Ureter (tissue), 1 donor: ENCODE measurements around the gene PCSK4. TPM values are rescaled to one million over a fixed set of nuclear protein-coding genes. Genes with fewer than 3 reads are reported as not detected.
A peak's percentile ranks its signal among the peaks of the same experiment; 100 is the strongest.
"Not testable (repeated sequence)": the region's sequence is repeated elsewhere in the genome, so short reads cannot be mapped to it uniquely, and the experiment has no call there.

ENCODE experiments used
- DNase-seq: peaks from one replicate; pipeline ENCODE4 v3.0.0-alpha.2; 2020; ENCODE audit warnings: low spot score
- total RNA-seq: library from RNA; stranded (reverse); gene quantifications from one replicate; pipeline ENCODE4 v1.2.4, GENCODE V29; 2023
- donor health status: DM: yes; HTN: yes; CAD: no.

The PCSK4 gene
- total RNA-seq = 4.5 TPM

DNA sequence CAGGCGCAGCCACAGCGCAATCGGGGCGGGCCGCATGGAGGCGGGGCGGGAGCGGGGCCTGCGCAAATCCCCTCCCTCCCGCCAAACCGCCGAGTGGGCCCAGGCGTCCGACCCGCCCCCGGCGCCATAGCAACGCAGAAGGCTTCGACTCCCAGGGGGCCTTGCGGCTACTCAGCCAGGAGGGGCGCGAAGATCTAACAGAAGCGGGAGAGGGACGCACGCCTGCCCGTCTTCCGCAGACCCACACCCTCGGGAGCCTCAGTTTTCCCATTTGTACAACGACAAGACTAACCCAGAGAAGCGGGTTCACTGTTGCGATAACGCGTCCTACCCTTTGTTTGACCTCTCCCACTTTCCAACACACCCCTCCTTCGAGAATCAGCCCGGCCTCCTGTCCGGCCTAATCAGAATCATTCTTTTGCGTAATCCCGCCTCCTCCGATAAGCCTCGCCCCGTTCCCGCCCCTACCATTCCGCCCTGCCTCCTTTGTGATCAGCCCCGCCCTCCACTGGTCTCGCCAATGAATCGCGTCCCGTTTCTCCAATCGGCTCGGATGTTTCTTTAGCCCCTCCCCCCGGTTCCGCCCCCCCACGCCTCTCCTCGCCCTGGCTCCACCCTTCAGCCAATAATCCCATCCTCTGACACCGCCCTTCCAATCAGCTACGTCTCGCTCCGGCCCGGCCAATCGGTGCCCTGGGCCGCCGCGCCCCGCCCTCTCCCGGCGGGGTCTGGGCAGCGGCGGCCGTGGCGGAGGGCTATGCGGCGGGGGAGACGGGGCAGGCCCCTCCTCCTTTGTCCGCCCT is at the start of gene PCSK4:
Gene PCSK4 (minus strand): TSS at position 40 of the 803 bp plus-strand sequence. CDS start 4 bp downstream, at position 36.
- peak; percentile 100 for DNase-seq

DNA sequence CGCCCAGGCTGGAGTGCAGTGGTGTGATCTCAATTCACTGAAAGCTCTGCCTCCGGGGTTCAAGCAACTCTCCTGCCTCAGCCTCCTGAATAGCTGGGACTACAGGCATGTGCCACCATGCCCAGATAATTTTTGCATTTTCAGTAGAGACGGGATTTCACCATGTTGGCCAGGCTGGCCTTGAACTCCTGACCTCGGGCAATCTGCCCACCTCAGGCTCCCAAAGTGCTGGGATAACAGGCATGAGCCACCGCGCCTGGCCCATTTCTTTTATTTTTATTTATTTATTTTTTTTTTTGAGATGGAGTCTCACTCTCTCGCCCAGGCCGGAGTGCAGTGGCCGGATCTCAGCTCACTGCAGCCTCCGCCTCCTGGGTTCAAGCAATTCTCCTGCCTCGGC is 49.6 kb upstream of the PCSK4 start:
- not testable (repeated sequence) for DNase-seq

DNA sequence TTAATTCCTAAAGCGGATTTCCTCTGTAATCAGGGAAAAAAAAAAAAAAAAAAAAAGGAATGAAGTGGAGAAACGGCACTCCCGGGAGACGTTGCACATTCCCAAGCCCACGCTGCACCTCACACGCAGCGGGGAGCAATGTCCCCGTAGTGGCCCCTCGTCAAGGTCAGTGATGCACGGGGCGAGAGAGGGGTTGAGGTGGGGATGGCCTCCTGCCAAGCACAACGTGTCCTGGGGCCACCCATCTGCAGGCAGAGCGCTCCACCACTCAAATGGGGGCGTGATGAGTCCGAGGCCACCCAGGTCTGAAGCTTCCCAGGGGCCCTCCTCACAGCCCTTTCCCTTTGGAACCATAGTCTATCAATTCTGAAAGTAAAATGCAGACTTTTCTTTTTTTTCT is 48.8 kb upstream of the PCSK4 start:
- DNase-seq = no peak

DNA sequence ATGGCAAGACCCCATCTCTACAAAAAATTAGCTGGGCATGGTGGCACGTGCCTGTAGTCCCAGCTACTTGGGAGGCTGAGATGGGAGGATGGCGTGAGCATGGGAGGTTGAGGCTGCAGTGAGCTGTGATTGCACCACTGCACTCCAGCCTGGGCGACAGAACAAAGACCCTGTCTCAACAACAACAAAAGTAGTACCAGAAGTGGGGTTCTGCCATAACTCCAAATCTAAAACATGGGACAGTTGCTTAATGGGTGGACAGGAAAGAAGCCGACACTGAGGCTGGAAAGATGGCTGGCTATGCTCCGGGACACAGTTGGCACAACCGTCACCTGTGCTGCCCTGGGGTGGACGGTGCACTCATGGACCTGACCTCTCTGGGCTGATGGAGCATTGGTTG is 45.5 kb upstream of the PCSK4 start:
- not testable (repeated sequence) for DNase-seq

DNA sequence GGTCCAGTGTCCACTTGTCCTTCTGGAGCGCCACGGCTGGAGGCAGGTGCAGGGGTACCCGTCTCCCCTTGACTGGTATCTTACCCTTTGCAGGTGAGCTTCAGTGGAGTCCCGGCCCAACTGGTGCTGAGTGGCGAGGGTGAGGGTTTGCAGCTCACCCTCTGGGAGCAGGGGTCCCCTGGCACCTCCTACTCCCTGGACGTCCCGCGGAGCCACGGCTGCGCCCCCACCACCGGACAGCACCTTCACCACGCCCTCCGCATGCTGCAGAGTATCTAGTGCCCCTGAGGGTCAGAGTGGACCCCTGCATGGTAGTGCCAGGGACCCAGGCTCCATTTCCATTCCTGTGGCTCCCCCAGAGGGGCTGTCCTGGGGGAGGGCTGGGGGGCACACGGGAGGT is 44.8 kb upstream of the PCSK4 start:
- no peak for DNase-seq

DNA sequence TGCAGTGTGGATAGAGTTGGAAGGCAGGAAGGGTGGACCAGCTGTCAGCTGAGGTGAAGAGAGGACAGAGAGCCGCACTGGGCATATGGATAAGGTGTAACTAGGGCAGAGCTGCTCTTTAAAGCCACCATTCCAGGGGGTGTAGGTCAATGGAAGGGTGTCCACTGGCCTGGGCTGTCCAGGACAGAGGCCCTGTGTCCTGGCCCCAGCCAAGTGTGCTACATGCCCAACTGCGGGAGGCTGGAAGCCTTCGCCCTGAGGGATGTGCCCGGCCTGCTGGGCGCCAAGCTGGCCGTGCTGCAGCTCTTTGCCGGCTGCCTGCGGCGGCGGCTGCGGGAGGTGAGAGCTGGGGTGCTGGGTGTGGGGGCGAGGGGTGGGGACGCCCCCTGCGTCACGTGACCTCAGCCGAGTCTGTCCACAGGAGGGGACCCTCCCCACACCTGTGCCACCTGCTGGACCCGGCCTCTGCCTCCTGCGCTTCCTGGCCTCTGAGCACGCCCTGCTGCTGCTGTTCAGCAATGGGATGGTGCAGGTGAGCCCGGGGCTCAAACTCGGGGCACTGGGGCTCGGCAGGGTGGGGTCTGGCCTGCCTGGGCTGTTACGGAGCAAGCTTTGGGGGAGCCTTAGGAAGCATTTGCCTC is 43.5 kb upstream of the PCSK4 start:
- DNase-seq = no peak

DNA sequence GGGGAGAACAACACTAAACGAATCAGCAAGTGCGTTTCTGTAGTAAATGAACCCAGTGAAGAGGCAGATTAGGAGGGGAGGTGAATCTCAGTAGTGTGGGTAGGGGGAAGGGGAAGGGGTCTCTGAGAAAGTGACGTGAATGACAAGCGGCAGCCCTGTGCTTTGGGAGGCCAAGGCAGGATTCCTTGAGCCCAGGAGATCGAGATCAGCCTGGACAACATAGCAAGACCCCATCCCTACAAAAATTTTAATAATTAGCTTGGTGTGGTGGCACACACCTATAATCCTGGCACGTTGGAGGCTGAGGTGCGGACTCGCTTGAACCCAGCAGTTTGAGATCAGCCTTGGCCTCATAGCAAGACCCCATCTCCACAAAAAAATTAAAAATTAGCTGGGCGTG is 41.9 kb upstream of the PCSK4 start:
- DNase-seq = no peak

DNA sequence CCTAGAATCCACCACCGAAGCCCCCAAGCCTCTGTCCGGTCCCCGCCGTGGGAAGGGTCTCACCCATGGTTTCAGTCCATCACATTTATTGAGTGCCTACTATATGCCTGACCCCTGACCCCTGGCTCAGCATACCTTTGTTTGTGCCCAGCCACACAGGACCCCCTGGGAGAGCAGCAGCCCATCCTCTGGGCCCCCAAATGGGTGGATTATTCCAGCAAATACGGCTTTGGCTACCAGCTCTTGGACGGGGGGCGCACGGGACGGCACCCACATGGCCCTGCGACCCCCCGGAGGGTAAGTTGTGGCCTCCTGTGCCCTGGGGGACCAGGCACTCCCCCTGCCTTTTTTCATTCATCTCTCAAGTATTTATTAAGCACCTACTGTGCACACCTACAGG is 41.4 kb upstream of the PCSK4 start:
- DNase-seq = no peak

DNA sequence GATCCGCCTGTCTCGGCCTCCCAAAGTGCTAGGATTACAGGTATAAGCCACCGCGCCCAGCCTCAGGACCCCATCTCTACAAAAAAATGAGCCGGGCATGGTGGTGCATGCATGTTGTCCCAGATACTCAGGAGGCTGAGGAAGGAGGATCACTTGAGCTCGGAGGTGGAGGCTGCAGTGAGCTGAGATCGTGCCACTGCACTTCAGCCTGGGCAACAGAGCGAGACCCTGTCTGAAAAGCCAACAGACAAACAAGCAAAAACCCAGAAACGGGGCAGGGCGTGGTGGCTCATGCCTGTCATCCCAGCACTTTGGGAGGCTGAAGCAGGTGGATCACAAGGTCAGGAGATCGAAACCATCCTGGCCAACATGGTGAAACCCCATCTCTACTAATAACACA is 40.7 kb upstream of the PCSK4 start:
- not testable (repeated sequence) for DNase-seq

DNA sequence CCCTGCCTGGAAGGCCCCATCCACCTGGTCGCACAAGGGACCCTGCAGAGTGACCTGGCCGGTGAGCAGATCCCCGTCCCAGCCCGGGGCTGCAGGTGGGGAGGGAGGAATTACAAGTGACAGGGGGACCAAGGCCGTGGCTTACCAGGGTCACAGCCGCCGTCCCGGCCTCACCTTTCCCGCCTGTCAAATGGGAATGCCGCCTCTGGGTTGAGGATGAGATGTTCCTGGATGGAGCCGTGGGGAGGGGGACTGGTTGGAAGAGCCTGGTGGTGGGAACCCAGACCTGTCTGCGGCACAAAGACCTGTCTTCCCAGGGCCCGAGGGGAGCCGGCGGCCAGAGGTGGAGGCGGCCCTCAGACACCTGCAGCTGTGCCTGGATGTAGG is 39.3 kb upstream of the PCSK4 start:
- no peak for DNase-seq

DNA sequence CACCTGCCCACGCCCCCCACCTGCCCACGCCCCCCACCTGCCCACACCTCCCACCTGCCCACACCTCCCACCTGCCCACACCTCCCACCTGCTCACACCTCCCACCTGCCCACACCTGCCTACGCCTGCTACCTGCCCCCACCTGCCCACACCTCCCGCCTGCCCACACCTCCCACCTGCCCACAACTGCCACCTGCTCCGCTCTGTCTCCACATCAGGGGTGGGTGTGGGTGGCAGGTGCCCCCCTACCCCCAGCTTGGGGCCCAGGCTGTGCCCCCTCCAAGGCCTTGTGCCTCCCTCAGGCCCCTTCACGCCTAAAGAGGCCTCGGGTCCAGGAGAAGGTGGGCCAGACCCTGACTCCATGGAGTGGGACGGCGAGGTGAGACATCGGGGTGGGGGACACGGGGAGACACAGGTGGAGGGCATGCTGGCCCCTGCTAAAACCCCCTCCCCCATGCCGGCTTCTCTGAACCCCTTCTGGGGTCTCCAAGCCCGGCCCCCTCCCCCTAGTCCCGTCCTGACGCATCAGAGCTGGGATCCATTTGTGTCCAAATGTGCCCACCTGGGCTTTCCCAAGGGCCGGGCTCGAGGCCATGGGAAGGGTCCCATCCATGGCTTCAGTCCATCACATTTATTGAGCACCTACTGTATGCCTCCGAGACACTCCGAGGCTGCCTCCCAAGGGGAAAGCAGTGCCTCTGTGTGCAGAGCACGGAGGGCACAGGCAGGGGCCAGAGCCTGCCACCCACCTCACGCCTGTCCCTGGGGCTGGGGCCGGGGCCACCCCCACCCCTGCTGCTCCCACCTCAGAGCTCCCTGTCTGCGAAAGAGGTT is 38.7 kb upstream of the PCSK4 start:
- no peak for DNase-seq

DNA sequence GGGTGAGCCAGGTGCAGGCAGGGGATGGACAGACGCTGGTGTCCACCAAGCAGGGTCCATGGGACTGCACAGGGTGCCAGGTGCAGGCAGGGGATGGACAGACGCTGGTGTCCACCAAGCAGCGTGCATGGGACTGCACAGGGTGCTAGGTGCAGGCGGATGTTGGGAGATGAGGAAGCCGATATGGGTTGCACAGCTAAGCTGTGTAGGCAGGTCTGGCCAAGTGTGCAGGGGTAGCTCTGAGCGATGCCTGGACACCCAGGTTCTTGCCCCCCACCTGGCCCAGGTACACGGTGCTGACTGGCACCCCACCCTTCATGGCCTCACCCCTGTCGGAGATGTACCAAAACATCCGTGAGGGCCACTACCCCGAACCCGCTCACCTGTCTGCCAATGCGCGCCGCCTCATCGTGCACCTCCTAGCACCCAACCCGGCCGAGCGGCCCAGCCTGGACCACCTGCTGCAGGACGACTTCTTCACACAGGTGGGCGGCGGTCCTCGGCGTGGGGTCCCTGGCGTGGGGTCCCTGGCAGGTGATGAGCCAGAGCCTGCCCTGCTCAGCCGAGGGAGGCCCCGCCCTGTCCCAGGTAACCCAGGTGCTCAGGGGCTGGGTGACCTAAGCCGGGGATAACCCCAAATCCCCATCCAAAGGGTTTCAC is 37.6 kb upstream of the PCSK4 start:
- no peak for DNase-seq

DNA sequence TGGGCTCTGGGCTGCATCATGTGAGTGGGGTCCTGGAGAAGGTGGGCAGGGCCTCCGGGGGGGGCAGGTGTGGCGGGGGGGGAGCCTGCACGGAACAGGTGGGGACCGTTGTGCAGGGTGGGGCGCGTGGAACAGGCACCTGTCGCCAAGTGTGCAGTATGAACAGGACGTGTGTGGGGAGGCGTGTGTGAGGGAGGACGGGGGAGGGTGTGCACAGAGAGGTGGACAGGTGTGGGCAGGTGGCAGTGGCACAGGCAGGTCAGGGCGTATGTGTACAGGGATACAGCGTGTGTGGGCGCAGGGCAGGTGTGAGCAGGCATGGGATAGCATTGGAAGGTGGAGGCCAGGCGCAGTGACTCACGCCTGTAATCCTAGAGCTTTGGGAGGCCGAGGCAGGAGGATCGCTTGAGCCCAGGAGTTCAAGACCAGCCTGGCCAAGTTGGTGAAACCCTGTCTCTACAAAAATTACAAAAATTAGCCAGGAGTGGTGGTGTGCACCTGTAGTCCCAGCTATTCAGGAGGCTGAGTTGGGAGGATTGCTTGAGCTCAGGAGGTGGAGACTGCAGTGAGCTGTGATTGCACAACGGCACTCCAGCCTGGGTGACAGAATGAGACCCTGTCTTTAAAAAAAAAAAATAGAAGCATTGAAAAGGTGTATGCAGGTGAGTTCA is 37.0 kb upstream of the PCSK4 start:
- no peak for DNase-seq

DNA sequence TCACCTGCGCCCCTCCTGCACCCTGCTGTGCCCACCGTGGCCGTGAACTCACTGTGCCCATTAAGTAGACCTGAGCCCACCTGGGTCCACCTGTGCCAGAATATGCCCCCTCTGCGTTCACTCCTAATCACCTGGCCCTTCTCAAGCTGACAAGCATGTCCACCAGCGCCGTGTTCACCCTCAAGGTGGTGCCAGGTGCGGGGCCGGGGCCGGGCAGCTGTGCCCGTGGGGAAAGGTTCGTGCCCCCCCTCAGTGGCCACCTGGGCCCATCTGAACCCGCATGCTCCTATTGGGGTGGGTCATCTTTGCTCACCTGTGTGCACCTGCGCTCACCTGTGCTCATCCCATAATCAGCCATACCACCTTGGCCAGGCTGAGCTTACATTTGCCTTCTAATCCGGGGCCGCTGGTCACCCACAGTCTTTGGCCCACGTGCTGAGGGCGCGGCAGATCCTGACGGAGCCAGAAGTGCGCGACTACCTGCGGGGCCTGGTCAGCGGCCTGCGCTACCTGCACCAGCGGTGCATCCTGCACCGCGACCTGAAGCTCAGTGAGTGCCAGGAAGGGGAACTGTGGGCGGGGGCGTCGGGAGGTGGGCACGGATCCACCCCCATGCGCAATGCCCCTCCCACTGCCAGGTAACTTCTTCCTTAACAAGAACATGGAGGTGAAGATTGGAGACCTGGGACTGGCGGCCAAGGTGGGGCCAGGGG is 36.1 kb upstream of the PCSK4 start:
- DNase-seq = no peak

DNA sequence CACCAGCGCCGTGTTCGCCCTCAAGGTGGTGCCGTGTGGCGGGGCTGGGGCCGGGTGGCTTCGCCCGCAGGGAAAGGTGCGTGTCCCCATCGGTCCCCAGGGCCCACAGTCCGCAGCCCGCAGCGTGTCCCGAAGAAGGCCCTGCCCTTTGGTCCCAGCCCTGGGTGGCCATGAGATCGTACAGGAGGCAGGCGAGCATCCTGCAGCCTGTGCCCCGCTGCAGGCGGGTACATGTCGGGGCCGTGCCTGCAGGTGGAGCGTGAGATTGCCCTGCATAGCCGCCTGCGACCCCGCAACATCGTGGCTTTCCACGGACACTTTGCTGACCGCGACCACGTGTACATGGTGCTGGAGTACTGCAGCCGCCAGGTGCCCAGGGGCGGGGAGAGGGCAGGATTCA is 35.2 kb upstream of the PCSK4 start:
- no peak for DNase-seq

DNA sequence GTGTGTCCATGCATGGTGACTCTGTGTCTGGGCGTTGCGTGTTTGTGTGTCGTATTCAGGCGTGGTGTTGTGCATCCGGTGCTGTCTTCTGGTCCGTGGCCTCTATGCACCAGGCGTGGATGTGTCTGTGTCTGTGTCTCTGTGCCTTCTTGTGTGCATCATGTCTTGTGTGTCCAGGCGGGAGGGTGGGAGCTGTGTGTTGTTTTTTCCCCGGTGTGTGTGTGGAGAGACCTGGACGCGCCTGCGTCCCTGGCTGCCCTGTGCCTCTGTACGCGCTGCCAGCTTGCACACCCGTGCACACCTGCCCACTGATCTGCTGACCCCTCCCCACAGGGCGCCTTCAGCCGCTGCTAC is 34.8 kb upstream of the PCSK4 start:
- no peak for DNase-seq

DNA sequence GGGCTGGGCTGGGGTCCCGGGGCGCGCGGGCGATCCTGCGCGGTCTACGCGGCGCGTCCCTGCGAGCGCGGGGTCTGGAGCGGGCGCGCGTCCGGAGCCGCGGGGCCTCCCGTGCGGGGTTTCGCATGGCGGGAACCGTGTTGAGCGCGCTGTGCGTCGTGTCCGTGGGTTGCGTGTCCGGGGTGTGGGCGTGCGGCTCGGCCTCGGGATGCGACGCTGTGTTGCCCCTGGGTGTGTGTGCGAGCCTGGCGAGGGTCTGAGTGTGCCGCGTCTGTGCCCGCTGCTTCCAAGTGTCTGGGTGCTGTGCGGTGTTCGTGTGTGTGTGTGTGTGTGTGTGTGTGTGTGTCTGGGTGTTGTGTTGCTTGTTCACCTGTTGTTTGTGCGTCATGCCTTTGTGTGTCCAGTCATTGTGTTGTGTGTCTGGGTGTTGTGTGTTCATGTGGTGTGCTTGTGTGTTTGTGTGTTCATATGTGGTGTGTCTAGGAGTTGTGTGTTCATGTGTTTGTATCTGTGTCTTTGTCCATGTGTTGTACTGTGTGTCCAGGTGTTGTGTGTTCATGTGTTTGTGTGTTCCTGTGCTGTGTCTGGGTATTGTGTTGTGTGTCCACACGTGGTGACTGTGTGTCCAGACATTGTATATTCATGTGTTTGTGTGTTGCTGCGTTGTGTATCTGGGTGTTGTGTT is 34.3 kb upstream of the PCSK4 start:
- DNase-seq = no peak

DNA sequence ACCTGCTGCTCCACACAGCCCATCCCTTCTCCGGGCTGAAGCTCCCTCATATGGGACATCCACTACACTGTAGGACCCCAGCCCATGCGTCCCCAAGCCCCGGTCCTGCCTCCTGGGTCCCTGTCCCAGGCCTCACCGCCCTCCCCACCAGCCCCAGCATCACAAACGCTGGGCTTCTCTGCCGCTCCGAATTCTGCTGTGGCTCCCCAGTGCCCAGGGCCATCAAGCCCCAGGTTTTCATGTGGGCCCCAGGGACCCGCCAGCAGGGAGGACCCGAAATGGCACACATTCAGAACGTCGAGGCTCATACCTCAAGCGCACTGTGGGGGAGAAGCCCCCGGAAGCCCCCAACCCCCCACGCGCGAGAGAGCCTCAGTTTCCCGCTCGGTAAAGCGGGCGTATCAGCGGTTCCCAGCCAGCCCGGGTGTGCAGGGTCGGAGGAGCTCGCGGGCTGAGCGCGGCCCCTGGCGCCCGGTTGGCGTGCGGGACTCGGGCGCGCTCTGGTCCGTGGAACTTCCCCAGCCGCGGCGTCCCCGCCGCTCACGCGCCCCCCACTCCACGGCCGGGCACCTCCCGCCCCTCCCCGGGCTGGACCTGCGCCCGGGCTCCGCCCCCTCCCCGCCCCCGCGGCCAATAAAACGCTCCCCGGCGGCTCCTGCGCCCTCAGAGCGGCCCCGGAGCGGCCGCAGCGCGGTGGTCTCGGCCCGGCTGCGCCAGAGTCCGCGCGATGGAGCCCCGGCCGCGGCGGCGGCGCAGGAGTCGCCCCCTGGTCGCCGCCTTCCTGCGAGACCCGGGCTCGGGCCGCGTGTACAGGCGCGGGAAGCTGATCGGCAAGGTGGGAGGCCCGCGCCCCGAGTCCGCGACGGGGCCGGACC is 33.5 kb upstream of the PCSK4 start, which contains the start of gene PLK5:
Gene PLK5 (plus strand): TSS at position 666 of the 875 bp plus-strand sequence. CDS start 2,920 bp downstream, outside the sequence.
- DNase-seq = no peak

DNA sequence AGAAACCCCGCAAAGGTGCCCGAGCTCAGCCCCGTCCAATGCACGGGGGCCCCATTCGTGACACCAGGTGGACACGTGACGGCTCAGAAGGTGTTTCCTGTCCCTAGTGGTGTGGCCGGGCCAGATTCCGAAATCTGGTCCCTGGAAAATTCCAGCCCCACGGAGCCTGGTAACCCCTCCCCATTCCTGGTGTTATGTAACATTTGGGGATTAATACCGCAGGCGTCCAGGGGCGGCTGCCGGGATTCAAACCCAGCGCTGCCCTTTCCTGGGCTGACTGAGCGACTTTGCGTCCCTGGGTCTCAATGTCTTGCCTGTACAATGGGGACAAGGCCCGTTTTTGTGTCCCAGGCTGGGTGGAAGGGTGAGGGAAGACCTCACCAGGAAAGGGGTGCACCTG is 32.7 kb upstream of the PCSK4 start:
- no peak for DNase-seq
